DOHH2 (cell line): ENCODE data around the gene PCDHGB1.
"Not testable (repeated sequence)": the region's sequence is repeated elsewhere in the genome, so short reads cannot be mapped to it uniquely, and the experiment has no call there.

Source experiments
- H3F3A ChIP-seq: fragments of 200-600 bp; sonication (generic), shearing (Covaris generic); 2 replicates; pipeline ENCODE4 v1.6.0; 2016; ENCODE audit warnings: antibody characterized with exemption, mild to moderate bottlenecking; ENCODE audit not compliant: control insufficient read depth, insufficient read depth
- H3K27ac ChIP-seq: fragments of 200-600 bp; sonication (generic); 2 replicates; pipeline ENCODE4 v1.5.1; 2014; ENCODE audit warnings: low read depth, mild to moderate bottlenecking, low read length, moderate library complexity
- H3K27me3 ChIP-seq: fragments of 200-600 bp; sonication (generic); 2 replicates; pipeline ENCODE4 v1.6.1; 2014; ENCODE audit warnings: mild to moderate bottlenecking, low read length, mixed read lengths; ENCODE audit not compliant: control insufficient read depth
- H3K36me3 ChIP-seq: fragments of 200-600 bp; sonication (generic); 2 replicates; pipeline ENCODE4 v1.6.1; 2014; ENCODE audit warnings: mild to moderate bottlenecking, low read length, moderate library complexity, mixed read lengths; ENCODE audit not compliant: control insufficient read depth
- H3K4me1 ChIP-seq: fragments of 200-600 bp; sonication (generic); 2 replicates; pipeline ENCODE4 v1.6.1; 2014; ENCODE audit warnings: mild to moderate bottlenecking, low read length, mixed read lengths; ENCODE audit not compliant: control insufficient read depth
- H3K4me2 ChIP-seq: fragments of 200-600 bp; sonication (generic); 2 replicates; pipeline ENCODE4 v1.6.0; 2014; ENCODE audit warnings: mild to moderate bottlenecking, low read length, moderate library complexity
- H3K4me3 ChIP-seq: fragments of 200-600 bp; sonication (generic); 2 replicates; pipeline ENCODE4 v1.5.1; 2014; ENCODE audit warnings: mild to moderate bottlenecking, low read length, mixed read lengths
- H3K79me2 ChIP-seq: fragments of 200-600 bp; sonication (generic); 2 replicates; pipeline ENCODE4 v1.6.1; 2014; ENCODE audit warnings: mild to moderate bottlenecking, low read length, mixed read lengths; ENCODE audit not compliant: control insufficient read depth
- H3K9me2 ChIP-seq: fragments of 200-600 bp; sonication (generic); replicated peaks from 2 replicates; pipeline ENCODE4 v1.6.1; 2014; ENCODE audit warnings: mild to moderate bottlenecking, low read length, mixed read lengths; ENCODE audit not compliant: control insufficient read depth
- H3K9me3 ChIP-seq: fragments of 200-600 bp; sonication (generic); 2 replicates; pipeline ENCODE4 v1.6.1; 2014; ENCODE audit warnings: antibody characterized with exemption, low read length, mixed read lengths; ENCODE audit not compliant: control insufficient read depth, insufficient read depth
- H4K20me1 ChIP-seq: fragments of 200-600 bp; sonication (generic); 2 replicates; pipeline ENCODE4 v1.6.0; 2014; ENCODE audit warnings: low read depth, mild to moderate bottlenecking, antibody characterized with exemption, low read length, moderate library complexity; ENCODE audit not compliant: control insufficient read depth, insufficient read depth
- EZH2phosphoT487 ChIP-seq: fragments of 200-600 bp; sonication (generic); IDR thresholded peaks from 2 replicates; pipeline ENCODE4 v1.6.1; 2017; ENCODE audit warnings: borderline replicate concordance, mild to moderate bottlenecking, antibody characterized with exemption, low read length, moderate library complexity, mixed read lengths
- TF ChIP-seq, protein P1 (sequence below): fragments of 200-600 bp; sonication (generic); IDR thresholded peaks from one replicate; pipeline ENCODE4 v1.5.1; 2014; ENCODE audit warnings: antibody characterized with exemption, mild to moderate bottlenecking, low read depth, low read length; ENCODE audit not compliant: poor library complexity, severe bottlenecking

PCDHGB1 gene

DNA sequence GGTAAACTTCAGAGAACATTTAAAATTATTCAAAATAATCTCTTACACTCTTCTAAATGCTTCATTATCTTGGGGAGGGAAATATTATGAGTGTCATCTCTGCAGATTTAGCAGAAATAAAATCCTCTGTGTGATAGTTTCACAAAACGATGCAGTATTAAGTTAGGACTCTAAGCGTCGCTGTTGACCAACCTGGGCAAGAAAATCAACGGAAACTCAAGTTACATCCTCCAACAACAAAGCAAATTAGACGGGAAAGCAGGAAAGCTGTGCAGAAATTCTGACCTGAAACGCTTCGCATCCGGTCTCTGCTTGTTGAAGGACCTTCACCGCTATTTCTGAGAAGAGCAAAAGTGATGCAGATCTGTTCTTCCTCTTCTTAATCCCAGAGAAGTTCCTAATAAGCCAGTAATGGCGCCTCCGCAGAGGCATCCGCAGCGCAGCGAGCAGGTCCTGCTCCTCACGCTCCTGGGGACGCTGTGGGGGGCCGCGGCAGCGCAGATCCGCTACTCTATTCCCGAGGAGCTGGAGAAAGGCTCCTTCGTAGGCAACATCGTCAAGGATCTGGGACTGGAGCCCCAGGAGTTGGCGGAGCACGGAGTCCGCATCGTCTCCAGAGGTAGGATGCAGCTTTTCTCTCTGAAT lies 23.9 kb downstream of the PCDHGB1 start, which contains the start of gene PCDHGA6:
TSS of gene PCDHGA6 (plus strand) at position 219 of the 645 bp plus-strand sequence. CDS start at position 412, 193 bp downstream.
- no peak within 1 kb of the TSS for H3K4me3 ChIP-seq

DNA sequence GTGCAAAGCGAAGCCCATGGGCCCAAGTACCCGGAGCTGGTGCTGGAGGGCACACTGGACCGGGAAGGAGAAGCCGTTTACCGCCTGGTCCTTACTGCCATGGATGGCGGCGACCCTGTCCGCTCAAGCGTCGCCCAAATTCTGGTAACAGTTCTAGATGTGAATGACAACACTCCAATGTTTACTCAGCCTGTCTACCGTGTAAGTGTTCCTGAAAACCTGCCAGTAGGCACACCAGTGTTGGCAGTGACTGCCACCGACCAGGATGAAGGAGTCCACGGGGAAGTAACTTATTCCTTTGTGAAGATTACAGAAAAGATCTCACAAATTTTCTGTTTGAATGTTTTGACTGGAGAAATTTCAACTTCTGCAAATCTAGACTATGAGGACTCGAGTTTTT lies 24.7 kb downstream of the PCDHGB1 start:
- Histone ChIP-seq H3K4me1 (peaks cover 9% of the 10 kb centered on the region), H3K79me2 (peaks cover 31% of the 10 kb centered on the region), H3K27me3 (no peaks in the 10 kb centered on the region), H3K27ac (no peak overlapping the region), H3K4me3 (no peak overlapping the region), H3F3A (no peaks in the 10 kb centered on the region), H3K36me3 (peaks cover 64% of the 10 kb centered on the region), H3K4me2 (no peak overlapping the region), H3K9me3 (peaks cover 60% of the 10 kb centered on the region), H3K9me2 (no peaks in the 10 kb centered on the region), H4K20me1 (no peaks in the 10 kb centered on the region)
- no peak for TF ChIP-seq EZH2phosphoT487
- TF ChIP-seq, protein P1, sequence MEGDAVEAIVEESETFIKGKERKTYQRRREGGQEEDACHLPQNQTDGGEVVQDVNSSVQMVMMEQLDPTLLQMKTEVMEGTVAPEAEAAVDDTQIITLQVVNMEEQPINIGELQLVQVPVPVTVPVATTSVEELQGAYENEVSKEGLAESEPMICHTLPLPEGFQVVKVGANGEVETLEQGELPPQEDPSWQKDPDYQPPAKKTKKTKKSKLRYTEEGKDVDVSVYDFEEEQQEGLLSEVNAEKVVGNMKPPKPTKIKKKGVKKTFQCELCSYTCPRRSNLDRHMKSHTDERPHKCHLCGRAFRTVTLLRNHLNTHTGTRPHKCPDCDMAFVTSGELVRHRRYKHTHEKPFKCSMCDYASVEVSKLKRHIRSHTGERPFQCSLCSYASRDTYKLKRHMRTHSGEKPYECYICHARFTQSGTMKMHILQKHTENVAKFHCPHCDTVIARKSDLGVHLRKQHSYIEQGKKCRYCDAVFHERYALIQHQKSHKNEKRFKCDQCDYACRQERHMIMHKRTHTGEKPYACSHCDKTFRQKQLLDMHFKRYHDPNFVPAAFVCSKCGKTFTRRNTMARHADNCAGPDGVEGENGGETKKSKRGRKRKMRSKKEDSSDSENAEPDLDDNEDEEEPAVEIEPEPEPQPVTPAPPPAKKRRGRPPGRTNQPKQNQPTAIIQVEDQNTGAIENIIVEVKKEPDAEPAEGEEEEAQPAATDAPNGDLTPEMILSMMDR: no peak

More for the DNA sequence above, 23.9 kb downstream of the PCDHGB1 start, which contains the start of gene PCDHGA6:
- Histone ChIP-seq H3K36me3 (peaks cover 62% of the 10 kb centered on the region), H3K4me2 (no peak within 1 kb of the TSS), H3K9me2 (no peaks in the 10 kb centered on the region), H3K79me2 (peaks cover 31% of the 10 kb centered on the region), H3K27ac (no peak within 1 kb of the TSS), H3K9me3 (peaks cover 60% of the 10 kb centered on the region), H3K27me3 (no peaks in the 10 kb centered on the region), H3F3A (no peaks in the 10 kb centered on the region), H4K20me1 (no peaks in the 10 kb centered on the region), H3K4me1 (peaks cover 16% of the 10 kb centered on the region)
- TF ChIP-seq EZH2phosphoT487: no peak
- TF ChIP-seq, protein P1: no peak

GRCh38 chr5:141375444-141376155 lies 25.7 kb downstream of the PCDHGB1 start:
- Histone ChIP-seq H3K9me3 (peaks cover 56% of the 10 kb centered on the region), H3K36me3 (peaks cover 59% of the 10 kb centered on the region), H3K79me2 (peaks cover 25% of the 10 kb centered on the region)
- not testable (repeated sequence) for H4K20me1 ChIP-seq, H3K4me3 ChIP-seq, H3K9me2 ChIP-seq, H3F3A ChIP-seq, H3K4me1 ChIP-seq, H3K27ac ChIP-seq, H3K27me3 ChIP-seq, H3K4me2 ChIP-seq
